ENCODE measurements around the gene BBS2.

Gene BBS2

GRCh38 chr16:56534847-56535383, 15.1 kb upstream of the BBS2 start:
- H3K9ac ChIP-seq (ENCODE audit: insufficient read length), result no peak overlapping the region
- no peak for DNase-seq (ENCODE audit: low read depth, low spot score)
- no peak for TF ChIP-seq FOXP2 (optimal IDR thresholded peaks at IDR 0.05; ENCODE audit: control extremely low read depth, extremely low read length, insufficient read depth)
- no peak for TF ChIP-seq POLR2AphosphoS5 (IDR thresholded peaks at IDR 0.05; ENCODE audit: borderline replicate concordance, low read depth, low read length)
- no peak for TF ChIP-seq EZH2 (IDR thresholded peaks at IDR 0.05)
- no peak overlapping the region for H3K27ac ChIP-seq
- no peak overlapping the region for H3K4me3 ChIP-seq
- H3K36me3 ChIP-seq (ENCODE audit: insufficient read depth, low read length), result no peaks in the 10 kb centered on the region
- H3K9me3 ChIP-seq (ENCODE audit: low read depth, low read length), result no peaks in the 10 kb centered on the region

GRCh38 chr16:56532714-56533113, 12.9 kb upstream of the BBS2 start:
- Histone ChIP-seq H3K9ac (ENCODE audit: insufficient read length) (no peak overlapping the region), H3K27ac (no peak overlapping the region), H3K36me3 (ENCODE audit: insufficient read depth, low read length) (no peaks in the 10 kb centered on the region), H3K9me3 (ENCODE audit: low read depth, low read length) (no peaks in the 10 kb centered on the region), H3K4me3 (no peak overlapping the region)
- no peak for TF ChIP-seq FOXP2 (optimal IDR thresholded peaks at IDR 0.05; ENCODE audit: control extremely low read depth, extremely low read length, insufficient read depth)
- no peak for TF ChIP-seq EZH2 (IDR thresholded peaks at IDR 0.05)
- no peak for TF ChIP-seq POLR2AphosphoS5 (IDR thresholded peaks at IDR 0.05; ENCODE audit: borderline replicate concordance, low read depth, low read length)
- DNase-seq (ENCODE audit: low read depth, low spot score), result no peak

GRCh38 chr16:56530872-56531271, 11.0 kb upstream of the BBS2 start:
- no peak overlapping the region for H3K4me3 ChIP-seq
- TF ChIP-seq EZH2 (IDR thresholded peaks at IDR 0.05) (no peak), POLR2AphosphoS5 (IDR thresholded peaks at IDR 0.05; ENCODE audit: borderline replicate concordance, low read depth, low read length) (no peak), FOXP2 (optimal IDR thresholded peaks at IDR 0.05; ENCODE audit: control extremely low read depth, extremely low read length, insufficient read depth) (no peak)
- no peak overlapping the region for H3K9ac ChIP-seq (ENCODE audit: insufficient read length)
- DNase-seq (ENCODE audit: low read depth, low spot score), result no peak
- H3K9me3 ChIP-seq (ENCODE audit: low read depth, low read length), result no peaks in the 10 kb centered on the region
- H3K36me3 ChIP-seq (ENCODE audit: insufficient read depth, low read length), result no peaks in the 10 kb centered on the region
- H3K27ac ChIP-seq, result no peak overlapping the region

- Histone ChIP-seq H3K27ac (no peak overlapping the region), H3K9ac (ENCODE audit: insufficient read length) (no peak overlapping the region), H3K4me3 (no peak overlapping the region), H3K9me3 (ENCODE audit: low read depth, low read length) (no peaks in the 10 kb centered on the region), H3K36me3 (ENCODE audit: insufficient read depth, low read length) (no peaks in the 10 kb centered on the region)
- no peak for TF ChIP-seq POLR2AphosphoS5 (IDR thresholded peaks at IDR 0.05; ENCODE audit: borderline replicate concordance, low read depth, low read length)
- no peak for TF ChIP-seq EZH2 (IDR thresholded peaks at IDR 0.05)
- no peak for TF ChIP-seq FOXP2 (optimal IDR thresholded peaks at IDR 0.05; ENCODE audit: control extremely low read depth, extremely low read length, insufficient read depth)
- no peak for DNase-seq (ENCODE audit: low read depth, low spot score)
Observed at GRCh38 chr16:56525236-56525635, 5.4 kb upstream of the BBS2 start.

DNA sequence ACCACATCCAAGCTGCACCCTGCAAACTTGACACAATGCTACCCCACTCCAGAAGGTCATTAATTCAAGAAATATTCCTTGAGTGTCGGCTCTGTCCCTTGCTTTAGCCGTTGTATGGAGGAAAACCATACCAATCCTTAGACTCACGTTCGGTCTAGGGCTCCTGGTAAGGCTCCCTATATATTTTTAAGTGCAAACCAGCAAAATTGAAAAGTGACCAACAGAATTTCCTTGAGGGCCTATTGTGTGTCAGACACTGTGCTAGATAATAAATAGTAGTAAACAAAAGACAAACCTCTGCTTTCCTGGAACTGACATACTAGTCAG, 390 bp upstream of the BBS2 start:
- no peak for DNase-seq (ENCODE audit: low read depth, low spot score)
- H3K4me3 ChIP-seq, result peak overlapping the region; percentile 85
- peak overlapping the region; percentile 37 for H3K9ac ChIP-seq (ENCODE audit: insufficient read length)
- H3K36me3 ChIP-seq (ENCODE audit: insufficient read depth, low read length), result no peaks in the 10 kb centered on the region
- no peaks in the 10 kb centered on the region for H3K9me3 ChIP-seq (ENCODE audit: low read depth, low read length)
- H3K27ac ChIP-seq, result no peak overlapping the region
- TF ChIP-seq POLR2AphosphoS5 (IDR thresholded peaks at IDR 0.05; ENCODE audit: borderline replicate concordance, low read depth, low read length) (no peak), EZH2 (IDR thresholded peaks at IDR 0.05) (no peak), FOXP2 (optimal IDR thresholded peaks at IDR 0.05; ENCODE audit: control extremely low read depth, extremely low read length, insufficient read depth) (no peak)

- no peak for DNase-seq (ENCODE audit: low read depth, low spot score)
- Histone ChIP-seq H3K4me3 (no peak overlapping the region), H3K9me3 (ENCODE audit: low read depth, low read length) (no peaks in the 10 kb centered on the region), H3K27ac (no peak overlapping the region), H3K9ac (ENCODE audit: insufficient read length) (no peak overlapping the region), H3K36me3 (ENCODE audit: insufficient read depth, low read length) (no peaks in the 10 kb centered on the region)
- no peak for TF ChIP-seq FOXP2 (optimal IDR thresholded peaks at IDR 0.05; ENCODE audit: control extremely low read depth, extremely low read length, insufficient read depth)
- TF ChIP-seq EZH2 (IDR thresholded peaks at IDR 0.05), result no peak
- no peak for TF ChIP-seq POLR2AphosphoS5 (IDR thresholded peaks at IDR 0.05; ENCODE audit: borderline replicate concordance, low read depth, low read length)
Observed at GRCh38 chr16:56518425-56518824, 1.4 kb downstream of the BBS2 start.

DNA sequence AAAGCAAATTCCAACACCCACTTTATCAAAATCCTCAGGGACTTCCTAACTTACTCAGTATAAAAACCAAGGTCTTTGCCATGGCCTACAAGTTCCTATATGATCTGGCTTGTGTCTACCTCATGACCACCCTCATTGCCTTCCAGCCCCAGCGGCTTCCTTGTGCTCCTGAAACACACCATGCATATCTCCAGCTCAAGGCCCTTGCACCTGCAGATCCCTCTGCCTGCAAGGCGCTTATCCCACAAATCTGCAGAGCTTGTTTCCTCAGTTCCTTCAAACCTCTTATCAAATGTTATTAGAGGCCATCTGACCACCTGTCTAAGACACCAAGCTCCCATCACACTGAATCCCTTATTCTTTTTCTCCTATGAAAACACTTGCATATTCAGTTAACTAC, 2.6 kb downstream of the BBS2 start:
- no peak for DNase-seq (ENCODE audit: low read depth, low spot score)
- no peak overlapping the region for H3K27ac ChIP-seq
- H3K9me3 ChIP-seq (ENCODE audit: low read depth, low read length), result no peaks in the 10 kb centered on the region
- no peak overlapping the region for H3K4me3 ChIP-seq
- TF ChIP-seq EZH2 (IDR thresholded peaks at IDR 0.05) (no peak), FOXP2 (optimal IDR thresholded peaks at IDR 0.05; ENCODE audit: control extremely low read depth, extremely low read length, insufficient read depth) (no peak), POLR2AphosphoS5 (IDR thresholded peaks at IDR 0.05; ENCODE audit: borderline replicate concordance, low read depth, low read length) (no peak)
- no peaks in the 10 kb centered on the region for H3K36me3 ChIP-seq (ENCODE audit: insufficient read depth, low read length)
- no peak overlapping the region for H3K9ac ChIP-seq (ENCODE audit: insufficient read length)

DNA sequence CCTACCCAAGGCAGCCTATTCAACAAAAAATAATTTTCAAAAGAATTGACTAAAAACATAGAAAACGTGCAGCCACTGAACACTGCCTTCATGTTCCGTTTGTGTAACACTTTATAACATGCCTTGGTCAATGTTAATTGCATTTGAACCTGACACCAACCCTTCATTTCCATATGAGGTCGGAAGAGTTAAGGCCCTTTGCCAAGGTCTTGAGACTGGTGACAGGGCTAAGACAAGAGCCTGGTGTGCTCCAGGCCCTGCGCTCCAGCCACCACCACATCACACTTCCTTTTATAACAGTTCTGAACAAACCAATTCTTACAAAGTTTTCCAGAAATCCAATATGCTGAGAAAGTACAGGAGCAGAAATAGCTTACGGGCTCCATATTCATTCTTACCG, 4.2 kb downstream of the BBS2 start:
- Histone ChIP-seq H3K9me3 (ENCODE audit: low read depth, low read length) (no peaks in the 10 kb centered on the region), H3K9ac (ENCODE audit: insufficient read length) (no peak overlapping the region), H3K4me3 (no peak overlapping the region), H3K27ac (no peak overlapping the region), H3K36me3 (ENCODE audit: insufficient read depth, low read length) (no peaks in the 10 kb centered on the region)
- no peak for DNase-seq (ENCODE audit: low read depth, low spot score)
- TF ChIP-seq EZH2 (IDR thresholded peaks at IDR 0.05) (no peak), FOXP2 (optimal IDR thresholded peaks at IDR 0.05; ENCODE audit: control extremely low read depth, extremely low read length, insufficient read depth) (no peak)

GRCh38 chr16:56514845-56515244, 5.0 kb downstream of the BBS2 start:
- TF ChIP-seq POLR2AphosphoS5 (IDR thresholded peaks at IDR 0.05; ENCODE audit: borderline replicate concordance, low read depth, low read length) (no peak), FOXP2 (optimal IDR thresholded peaks at IDR 0.05; ENCODE audit: control extremely low read depth, extremely low read length, insufficient read depth) (no peak), EZH2 (IDR thresholded peaks at IDR 0.05) (no peak)
- no peak for DNase-seq (ENCODE audit: low read depth, low spot score)
- Histone ChIP-seq H3K27ac (no peak overlapping the region), H3K4me3 (no peak overlapping the region), H3K36me3 (ENCODE audit: insufficient read depth, low read length) (no peaks in the 10 kb centered on the region), H3K9me3 (ENCODE audit: low read depth, low read length) (no peaks in the 10 kb centered on the region), H3K9ac (ENCODE audit: insufficient read length) (no peak overlapping the region)

All from SK-N-MC (cell line).